KOPT-K1 (cell line): ENCODE measurements around the gene DPY19L3.
"Not testable (repeated sequence)": the region's sequence is repeated elsewhere in the genome, so short reads cannot be mapped to it uniquely, and the experiment has no call there.

Experiments used
- H3K27ac ChIP-seq: fragments of 200-600 bp; sonication (generic); 2 replicates; pipeline ENCODE4 v1.5.1; 2016; ENCODE audit warnings: antibody characterized with exemption, mild to moderate bottlenecking, low read depth, low read length; ENCODE audit not compliant: poor library complexity, severe bottlenecking
- H3K36me3 ChIP-seq: fragments of 200-600 bp; sonication (generic); 2 replicates; pipeline ENCODE4 v1.5.1; 2017; ENCODE audit warnings: antibody characterized with exemption, mild to moderate bottlenecking, low read length, moderate library complexity; ENCODE audit not compliant: insufficient read depth
- H3K9me3 ChIP-seq: fragments of 200-600 bp; sonication (generic); 2 replicates; pipeline ENCODE4 v1.5.1; 2017; ENCODE audit warnings: antibody characterized with exemption, low read length, mild to moderate bottlenecking; ENCODE audit not compliant: insufficient read depth, poor library complexity, severe bottlenecking

Gene DPY19L3

DNA sequence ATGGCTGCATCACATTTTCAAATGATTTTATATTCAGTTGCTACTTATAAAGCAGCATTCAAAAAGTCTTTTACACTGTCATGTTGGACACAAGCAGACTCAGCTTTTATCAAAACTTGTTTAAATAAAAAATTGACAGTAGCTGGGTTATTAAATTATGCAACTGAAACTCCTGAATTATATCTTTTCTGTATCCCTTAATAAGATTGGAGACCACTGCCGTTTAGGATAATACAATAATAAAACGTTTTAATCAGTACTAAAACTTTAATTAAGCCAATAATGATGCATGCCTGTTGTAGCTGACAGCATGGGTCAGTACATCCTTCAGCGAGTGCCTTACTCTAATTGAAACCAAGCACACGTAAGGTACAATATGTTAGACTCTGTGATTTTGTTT, 78.0 kb downstream of the DPY19L3 start:
- H3K36me3 ChIP-seq = peaks cover 17% of the 10 kb centered on the region
- H3K9me3 ChIP-seq = peaks cover 6% of the 10 kb centered on the region

DNA sequence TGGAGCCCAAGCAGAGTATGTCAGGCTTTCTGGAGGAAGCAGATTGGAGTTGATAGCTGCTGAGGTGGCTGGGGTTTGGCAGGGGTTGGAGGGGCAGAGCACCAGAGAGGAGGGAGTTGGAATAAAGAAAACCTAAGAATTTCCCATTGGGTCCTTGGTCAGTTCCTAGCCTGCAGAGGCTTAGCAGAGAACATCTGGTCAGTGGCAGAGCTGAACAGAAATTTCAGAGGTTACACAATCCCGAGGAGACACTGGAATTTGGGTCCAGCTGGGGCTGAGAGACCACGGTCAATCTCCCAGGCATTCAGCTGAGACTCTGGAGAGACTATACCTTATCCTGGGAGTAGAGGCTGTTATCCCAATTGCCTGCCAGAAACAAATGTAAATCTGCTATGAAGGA, 84.4 kb downstream of the DPY19L3 start:
- no peak overlapping the region for H3K27ac ChIP-seq
- peaks cover 4% of the 10 kb centered on the region for H3K36me3 ChIP-seq
- peaks cover 6% of the 10 kb centered on the region for H3K9me3 ChIP-seq

More for the DNA sequence above, 78.0 kb downstream of the DPY19L3 start:
- H3K27ac ChIP-seq = no peak overlapping the region

DNA sequence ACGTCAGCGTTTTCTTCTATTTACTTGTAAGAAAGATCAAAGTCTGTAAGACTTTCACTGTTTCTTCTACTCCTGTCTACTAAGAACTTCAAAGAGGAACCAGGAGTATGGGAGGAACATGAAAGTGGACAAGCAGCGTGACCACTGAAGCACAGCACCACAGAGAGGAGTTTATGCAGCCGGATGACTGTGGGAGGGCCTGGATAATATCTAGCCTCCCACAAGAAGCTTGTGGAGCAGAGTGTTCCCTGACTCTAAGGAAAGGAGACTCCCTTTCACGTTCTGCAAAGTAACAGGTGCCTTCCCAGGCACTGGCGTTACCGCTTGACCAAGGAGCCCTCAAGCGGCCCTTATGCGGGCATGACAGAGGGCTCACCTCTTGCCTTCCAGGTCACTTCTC, 91.8 kb downstream of the DPY19L3 start:
- Histone ChIP-seq H3K9me3 (no peaks in the 10 kb centered on the region), H3K36me3 (no peaks in the 10 kb centered on the region), H3K27ac (no peak overlapping the region)

DNA sequence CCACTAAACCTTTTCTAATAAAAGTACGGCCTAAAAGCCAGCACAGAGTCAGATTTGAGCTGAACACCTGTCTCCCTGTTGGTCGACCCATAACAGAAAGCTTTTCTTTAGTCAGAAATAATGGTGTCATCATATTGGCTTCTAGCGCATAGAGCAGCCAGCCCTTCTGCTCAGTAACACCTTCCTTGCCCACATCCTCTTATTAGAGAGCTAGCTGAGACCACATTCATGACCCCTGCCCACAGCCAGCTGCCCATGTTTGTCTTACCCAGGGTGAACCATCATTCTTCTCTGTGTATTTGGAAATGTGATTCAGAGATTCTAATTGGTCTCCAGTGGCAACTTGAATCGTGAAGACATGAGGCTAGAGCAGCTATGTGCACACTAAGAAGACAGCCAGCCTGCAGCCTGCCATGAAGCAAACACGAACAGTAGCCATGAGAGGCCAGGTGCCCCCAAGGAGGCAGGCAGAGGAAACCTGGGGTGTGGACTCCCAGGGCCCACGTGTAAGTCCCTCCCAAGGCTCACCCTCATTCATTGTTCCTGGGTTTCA, 93.2 kb downstream of the DPY19L3 start:
- Histone ChIP-seq H3K9me3 (no peaks in the 10 kb centered on the region), H3K36me3 (no peaks in the 10 kb centered on the region), H3K27ac (no peak overlapping the region)

DNA sequence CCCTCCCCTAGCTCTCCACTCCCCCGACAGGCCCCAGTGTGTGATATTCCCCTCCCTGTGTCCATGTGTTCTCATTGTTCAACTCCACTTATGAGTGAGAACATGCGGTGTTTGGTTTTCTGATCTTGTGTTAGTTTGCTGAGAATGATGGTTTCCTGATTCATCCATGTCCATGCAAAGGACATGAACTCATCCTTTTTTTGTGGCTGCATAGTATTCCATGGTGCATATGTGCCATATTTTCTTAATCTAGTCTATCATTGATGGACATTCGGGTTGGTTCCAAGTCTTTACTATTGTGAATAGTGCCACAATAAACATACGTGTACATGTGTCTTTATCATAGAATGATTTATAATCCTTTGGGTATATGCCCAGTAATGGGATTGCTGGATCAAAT, 106.9 kb downstream of the DPY19L3 start:
- H3K36me3 ChIP-seq, H3K27ac ChIP-seq: not testable (repeated sequence)
- peaks cover 16% of the 10 kb centered on the region for H3K9me3 ChIP-seq

DNA sequence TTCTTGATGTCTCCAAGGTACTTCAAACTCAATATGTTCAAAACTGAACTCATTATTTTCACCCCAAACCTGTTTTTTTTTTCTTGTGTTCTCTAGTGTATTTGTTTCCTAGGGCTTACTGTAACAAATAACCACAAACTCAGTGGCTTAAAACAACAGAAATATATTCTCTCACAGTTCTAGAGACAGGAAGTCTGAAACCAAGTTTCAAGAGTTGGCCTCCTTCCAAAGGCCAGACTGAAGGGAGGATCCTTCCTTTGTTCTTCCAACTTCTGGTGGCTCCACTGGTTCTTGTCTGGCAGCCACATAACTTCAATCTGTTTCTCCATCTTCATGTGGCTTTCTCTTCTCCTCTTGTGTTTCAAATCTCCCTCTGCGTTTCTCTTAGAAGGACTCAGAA, 113.5 kb downstream of the DPY19L3 start:
- Histone ChIP-seq H3K9me3 (no peaks in the 10 kb centered on the region), H3K27ac (no peak overlapping the region), H3K36me3 (no peaks in the 10 kb centered on the region)

DNA sequence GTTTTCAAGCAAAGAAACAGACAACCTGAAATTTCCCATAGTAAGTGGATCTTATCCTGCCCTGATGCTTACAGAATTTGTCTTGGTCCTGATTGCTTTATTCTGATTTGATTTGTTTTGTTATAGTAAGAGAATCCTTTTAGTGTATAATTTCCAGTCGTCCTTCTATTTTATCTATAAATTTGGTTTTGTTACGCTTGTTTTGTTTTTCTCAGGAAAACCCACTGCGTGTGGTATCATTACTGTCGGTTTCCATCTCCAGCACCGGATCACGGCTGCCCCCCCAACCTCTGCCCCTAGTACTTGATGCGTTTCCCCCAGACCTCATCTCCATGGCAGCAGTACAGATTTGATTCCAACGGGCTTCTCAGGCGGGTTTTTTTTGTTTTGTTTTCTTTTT, 117.4 kb downstream of the DPY19L3 start:
- H3K27ac ChIP-seq = no peak overlapping the region
- peaks cover under 1% of the 10 kb centered on the region for H3K9me3 ChIP-seq

DNA sequence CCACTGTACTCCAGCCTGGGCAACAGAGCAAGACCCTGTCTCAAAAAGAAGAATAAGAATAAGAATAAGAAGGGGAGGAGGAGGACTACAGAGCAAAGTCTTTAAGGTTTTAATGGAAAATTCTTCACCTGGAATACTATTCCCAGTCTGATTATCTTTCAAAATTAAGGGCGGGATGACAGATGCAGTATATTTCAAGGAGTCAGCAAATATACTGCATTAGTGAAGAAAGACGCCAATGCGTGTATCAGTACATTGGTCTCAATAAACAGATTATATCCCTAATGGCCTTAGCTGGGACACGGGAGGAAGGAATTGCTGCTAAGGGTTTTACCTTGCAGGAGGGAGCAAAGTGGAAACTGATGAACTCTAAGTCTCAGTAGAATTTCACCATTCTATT, 121.3 kb downstream of the DPY19L3 start:
- peaks cover 13% of the 10 kb centered on the region for H3K9me3 ChIP-seq
- H3K27ac ChIP-seq = no peak overlapping the region
- H3K36me3 ChIP-seq = no peaks in the 10 kb centered on the region

More for the DNA sequence above, 117.4 kb downstream of the DPY19L3 start:
- no peaks in the 10 kb centered on the region for H3K36me3 ChIP-seq

DNA sequence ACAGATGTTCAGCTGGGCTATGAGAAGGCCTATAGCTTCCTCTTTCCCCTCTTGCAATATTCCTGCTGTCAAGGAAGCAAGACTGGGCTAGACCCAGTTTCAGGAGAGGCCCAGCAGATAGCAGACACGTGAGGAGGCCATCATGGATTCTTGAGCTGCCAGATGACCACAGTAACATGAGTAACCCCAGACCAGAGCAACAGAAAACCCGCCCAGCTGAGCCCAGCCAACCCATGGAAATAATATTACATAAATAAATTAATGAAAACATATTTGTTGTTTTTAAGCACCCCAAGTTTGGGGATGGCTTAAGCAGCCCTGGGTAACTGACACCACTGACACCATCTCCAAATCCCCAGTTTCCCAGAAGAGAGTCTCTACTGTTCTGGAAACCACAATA, 125.2 kb downstream of the DPY19L3 start:
- peaks cover 30% of the 10 kb centered on the region for H3K9me3 ChIP-seq
- H3K27ac ChIP-seq = no peak overlapping the region
- no peaks in the 10 kb centered on the region for H3K36me3 ChIP-seq

DNA sequence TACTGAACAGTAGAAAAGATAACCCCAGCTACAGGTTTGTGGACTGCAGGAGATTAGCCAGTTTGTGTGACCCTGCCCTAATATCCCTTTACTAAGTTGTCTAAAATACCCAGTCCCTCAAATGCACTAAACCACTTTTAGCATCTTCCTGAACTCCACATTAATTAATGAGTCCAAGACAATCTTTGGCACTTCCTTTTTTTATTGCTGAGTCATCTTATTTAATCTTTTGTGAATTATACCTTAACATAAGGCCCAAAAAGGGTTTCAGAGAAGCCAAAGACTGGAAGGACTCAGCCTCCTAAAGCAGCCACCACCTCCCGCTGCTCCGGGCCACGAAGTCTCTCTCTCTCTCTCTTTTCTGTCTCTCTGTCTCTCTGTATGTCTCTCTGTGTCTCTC, 126.7 kb downstream of the DPY19L3 start:
- no peak overlapping the region for H3K27ac ChIP-seq
- no peaks in the 10 kb centered on the region for H3K36me3 ChIP-seq
- peaks cover 30% of the 10 kb centered on the region for H3K9me3 ChIP-seq
